HepG2 (cell line): Measurements from ENCODE around the gene PPP2R5D. TPM values are rescaled to one million over a fixed set of nuclear protein-coding genes. Genes with fewer than 3 reads are reported as not detected.

ENCODE experiments used
- ARHGAP35 ChIP-seq: sonication (generic); formaldehyde crosslinking; IDR thresholded peaks from 2 replicates; pipeline ENCODE4 v1.9.0; 2022; ENCODE audit warnings: mild to moderate bottlenecking, inconsistent platforms, moderate library complexity, missing genetic modification reagents, borderline replicate concordance
- ARID3A ChIP-seq: IDR thresholded peaks from 2 replicates; pipeline ENCODE4 v1.6.1; 2012; ENCODE audit warnings: low read depth, low read length, improper control_type of control experiment
- ARNTL ChIP-seq: sonication (generic); formaldehyde crosslinking; IDR thresholded peaks from 2 replicates; pipeline ENCODE4 v1.4.0; 2020; ENCODE audit warnings: mild to moderate bottlenecking, missing genetic modification reagents
- ATF7-NPFF ChIP-seq: sonication (generic); formaldehyde crosslinking; IDR thresholded peaks from 2 replicates; pipeline ENCODE4 v1.8.1; 2023; ENCODE audit warnings: mild to moderate bottlenecking, low read depth, missing genetic modification reagents, moderate library complexity
- FOSL1 ChIP-seq: sonication (generic); formaldehyde crosslinking; IDR thresholded peaks from 2 replicates; pipeline ENCODE4 v1.9.0; 2021; ENCODE audit warnings: missing genetic modification reagents, borderline replicate concordance
- FOXK1 ChIP-seq: sonication (generic); formaldehyde crosslinking; IDR thresholded peaks from 2 replicates; pipeline ENCODE4 v1.4.0; 2020; ENCODE audit warnings: low read depth, missing genetic modification reagents, borderline replicate concordance
- GRHL1 ChIP-seq: sonication (generic); formaldehyde crosslinking; conservative IDR thresholded peaks from 2 replicates; pipeline ENCODE4 v1.8.0; 2022; ENCODE audit warnings: missing genetic modification reagents
- HNRNPK ChIP-seq: fragments of 200-400 bp; formaldehyde crosslinking; IDR thresholded peaks from 2 replicates; pipeline ENCODE4 v1.6.1; 2018; ENCODE audit warnings: low read length, low read depth, moderate library complexity, mild to moderate bottlenecking; ENCODE audit not compliant: poor library complexity, severe bottlenecking
- HOXA3 ChIP-seq: sonication (generic); formaldehyde crosslinking; IDR thresholded peaks from 2 replicates; pipeline ENCODE4 v1.5.0; 2020; ENCODE audit warnings: missing genetic modification reagents
- HOXA7 ChIP-seq: sonication (generic); formaldehyde crosslinking; IDR thresholded peaks from 2 replicates; pipeline ENCODE4 v1.8.1; 2022; ENCODE audit warnings: mild to moderate bottlenecking, missing genetic modification reagents, moderate library complexity
- MTA1 ChIP-seq: sonication (generic); formaldehyde crosslinking; IDR thresholded peaks from 2 replicates; pipeline ENCODE4 v1.4.0; 2020; ENCODE audit warnings: missing genetic modification reagents, mild to moderate bottlenecking, borderline replicate concordance
- MXI1 ChIP-seq: IDR thresholded peaks from 3 replicates; pipeline ENCODE4 v1.6.1; 2012; ENCODE audit warnings: low read depth, low read length, inconsistent platforms, borderline replicate concordance
- NONO ChIP-seq, 2 experiments: fragments of 450-650 bp in 1 of 2; sonication (generic) in 1 of 2; formaldehyde crosslinking in 1 of 2; IDR thresholded peaks in 1 of 2; conservative IDR thresholded peaks in 1 of 2; 2 replicates each; pipeline versions ENCODE4 v1.6.1 to v1.8.0; 2017 to 2022; ENCODE audit warnings: mild to moderate bottlenecking in 1 of 2, missing genetic modification reagents in 1 of 2, moderate library complexity in 1 of 2
- NR2F2 ChIP-seq: IDR thresholded peaks from 2 replicates; pipeline ENCODE4 v1.6.1; 2012; ENCODE audit warnings: low read depth, inconsistent platforms, borderline replicate concordance
- RFXAP ChIP-seq: sonication (generic); formaldehyde crosslinking; IDR thresholded peaks from 2 replicates; pipeline ENCODE4 v1.4.0; 2020; ENCODE audit warnings: missing genetic modification reagents, borderline replicate concordance
- SAFB2 ChIP-seq: sonication (generic); formaldehyde crosslinking; IDR thresholded peaks from 2 replicates; pipeline ENCODE4 v1.5.1; 2020; ENCODE audit warnings: missing genetic modification reagents, low read depth, mild to moderate bottlenecking, borderline replicate concordance
- SUZ12 ChIP-seq: fragments of 150-350 bp; IDR thresholded peaks from 2 replicates; pipeline ENCODE4 v1.6.1; 2014; ENCODE audit warnings: low read depth, low read length
- TCF7 ChIP-seq: sonication (generic); IDR thresholded peaks from 2 replicates; pipeline ENCODE4 v1.6.1; 2016; ENCODE audit warnings: antibody characterized with exemption, low read depth
- ZNF124 ChIP-seq: sonication (generic); formaldehyde crosslinking; IDR thresholded peaks from 2 replicates; pipeline ENCODE4 v1.4.0; 2020; ENCODE audit warnings: missing genetic modification reagents
- ZNF343 ChIP-seq: sonication (generic); formaldehyde crosslinking; IDR thresholded peaks from 2 replicates; pipeline ENCODE4 v1.4.0; 2020; ENCODE audit warnings: mild to moderate bottlenecking, missing genetic modification reagents
- ZNF501 ChIP-seq: sonication (generic); formaldehyde crosslinking; IDR thresholded peaks from 2 replicates; pipeline ENCODE4 v1.5.1; 2020; ENCODE audit warnings: mild to moderate bottlenecking, moderate library complexity, missing genetic modification reagents
- ZNF567 ChIP-seq: sonication (generic); formaldehyde crosslinking; IDR thresholded peaks from 2 replicates; pipeline ENCODE4 v1.8.1; 2023; ENCODE audit warnings: mild to moderate bottlenecking, missing genetic modification reagents, borderline replicate concordance
- ZNF704 ChIP-seq: sonication (generic); formaldehyde crosslinking; IDR thresholded peaks from 2 replicates; pipeline ENCODE4 v1.8.1; 2023; ENCODE audit warnings: mild to moderate bottlenecking, inconsistent platforms, moderate library complexity, missing genetic modification reagents, borderline replicate concordance
- ZNF776 ChIP-seq: sonication (generic); formaldehyde crosslinking; IDR thresholded peaks from 2 replicates; pipeline ENCODE4 v1.4.0; 2020; ENCODE audit warnings: mild to moderate bottlenecking, missing genetic modification reagents
- polyA plus RNA-seq, 8 experiments: library from polyadenylated mRNA; depleted of rRNA in 3 of 8; stranded (reverse) in 7 of 8; unstranded in 1 of 8; fragments of >200 nt; fragmentation: Illumina TruSeq in 4 of 8; extraction: Trizol in 4 of 8; gene quantifications; 2 replicates each; pipeline versions ENCODE4 v1.2.1 to v1.2.3, GENCODE V29; 2011 to 2016; ENCODE audit warnings: low read depth in 4 of 8, missing spikeins in 1 of 8, mixed read lengths in 1 of 8; ENCODE audit not compliant: insufficient read depth in 1 of 8
- total RNA-seq, 5 experiments: library from RNA; depleted of rRNA; stranded (reverse); fragments of >200 nt; fragmentation: Illumina TruSeq; extraction: Trizol; gene quantifications; 2 replicates each; pipeline ENCODE4 v1.2.3, GENCODE V29; 2016; ENCODE audit warnings: low read depth in 1 of 5

The PPP2R5D gene
- total and polyA plus RNA-seq, 2 of the 13 experiments (the other 11 are each of a cell fraction or from before 2014, with no cell fraction given): 53.7 to 60.4 TPM

GRCh38 chr6:42978839-42979522, 5.4 kb upstream of the PPP2R5D start, which contains the start of gene PEX6 (continued):
- TF ChIP-seq GRHL1 (CRISPR knock-in tag) (no peak), HOXA7 (CRISPR knock-in tag) (peak; percentile 26; the same call in 1 of the 2 replicates), ZNF343 (CRISPR knock-in tag) (no peak), ZNF501 (CRISPR knock-in tag) (peak; percentile 86; the same call in 1 of the 2 replicates), ARID3A (peak; percentile 50; the same call in 1 of the 2 replicates), ZNF124 (CRISPR knock-in tag) (peak; percentile 80; the same call in 1 of the 2 replicates), ZNF567 (CRISPR knock-in tag) (peak; percentile 63; the same call in 1 of the 2 replicates), ARNTL (no peak; the same call in 1 of the 2 replicates), MTA1 (CRISPR knock-in tag) (peak; percentile 52; the same call in 1 of the 2 replicates), FOSL1 (CRISPR knock-in tag) (no peak), ZNF704 (CRISPR knock-in tag) (no peak), FOXK1 (CRISPR knock-in tag) (peak; percentile 58; the same call in 1 of the 2 replicates), ZNF776 (CRISPR knock-in tag) (peak; percentile 56; the same call in 1 of the 2 replicates), ATF7-NPFF (CRISPR knock-in tag) (no peak; the same call in 1 of the 2 replicates), RFXAP (CRISPR knock-in tag) (peak; percentile 49; the same call in 1 of the 2 replicates), TCF7 (0 out of 2 replicates have a peak, but pooled peaks have one; percentile 8), HOXA3 (CRISPR knock-in tag) (peak; percentile 90; the same call in 1 of the 2 replicates), HNRNPK (peak; percentile 64), SAFB2 (CRISPR knock-in tag) (peak; percentile 35; the same call in 1 of the 2 replicates), NR2F2 (0 out of 2 replicates have a peak, but pooled peaks have one; percentile 1), NONO (IDR thresholded peaks at IDR 0.05) (no peak), NONO (CRISPR knock-in tag; conservative IDR thresholded peaks at IDR 0.05) (peak; percentile 82), ARHGAP35 (CRISPR knock-in tag) (0 out of 2 replicates have a peak, but pooled peaks have one; percentile 23), MXI1 (peak; percentile 93; the same call in 2 of the 3 replicates), SUZ12 (no peak)
